Measurements from ENCODE around the gene CAPRIN1.

CAPRIN1 gene

GRCh38 chr11:34006876-34007275 lies 44.7 kb upstream of the CAPRIN1 start:
- H3K4me1 ChIP-seq (ENCODE audit: insufficient read depth, low read length, poor library complexity, severe bottlenecking), result no peaks in the 10 kb centered on the region
- no peaks in the 10 kb centered on the region for H3K27me3 ChIP-seq (ENCODE audit: insufficient read depth, low read length, poor library complexity, severe bottlenecking)
- H3K4me3 ChIP-seq (ENCODE audit: low read length, poor library complexity, severe bottlenecking), result no peak overlapping the region
- H3K9ac ChIP-seq (ENCODE audit: low read depth, low read length, poor library complexity, severe bottlenecking), result no peak overlapping the region
- no peak for TF ChIP-seq EZH2phosphoT487 (IDR thresholded peaks at IDR 0.05; ENCODE audit: borderline replicate concordance)
- H3K79me2 ChIP-seq (ENCODE audit: insufficient read depth, low read length), result no peaks in the 10 kb centered on the region
- no peaks in the 10 kb centered on the region for H3F3A ChIP-seq (ENCODE audit: low read depth)
- H3K4me2 ChIP-seq (ENCODE audit: low read depth, low read length, poor library complexity, severe bottlenecking), result no peak overlapping the region
- H3K9me2 ChIP-seq (replicated peaks; ENCODE audit: low read depth, low read length), result no peaks in the 10 kb centered on the region
- no peaks in the 10 kb centered on the region for H3K36me3 ChIP-seq (ENCODE audit: insufficient read depth, low read length)
- H2AFZ ChIP-seq (ENCODE audit: low read length), result 0 out of 2 replicates have a peak overlapping the region, but pooled peaks have one; percentile 27
- no peaks in the 10 kb centered on the region for H4K20me1 ChIP-seq (ENCODE audit: insufficient read depth, low read length, poor library complexity, severe bottlenecking)
- no peaks in the 10 kb centered on the region for H3K9me3 ChIP-seq (ENCODE audit: insufficient read depth, low read depth, low read length)

GRCh38 chr11:34012734-34013133 lies 38.8 kb upstream of the CAPRIN1 start:
- Histone ChIP-seq H3F3A (ENCODE audit: low read depth) (no peaks in the 10 kb centered on the region), H2AFZ (ENCODE audit: low read length) (no peak overlapping the region), H4K20me1 (ENCODE audit: insufficient read depth, low read length, poor library complexity, severe bottlenecking) (no peaks in the 10 kb centered on the region), H3K9ac (ENCODE audit: low read depth, low read length, poor library complexity, severe bottlenecking) (no peak overlapping the region), H3K27me3 (ENCODE audit: insufficient read depth, low read length, poor library complexity, severe bottlenecking) (no peaks in the 10 kb centered on the region), H3K9me2 (replicated peaks; ENCODE audit: low read depth, low read length) (no peaks in the 10 kb centered on the region), H3K9me3 (ENCODE audit: insufficient read depth, low read depth, low read length) (no peaks in the 10 kb centered on the region), H3K36me3 (ENCODE audit: insufficient read depth, low read length) (no peaks in the 10 kb centered on the region), H3K4me1 (ENCODE audit: insufficient read depth, low read length, poor library complexity, severe bottlenecking) (no peaks in the 10 kb centered on the region), H3K4me3 (ENCODE audit: low read length, poor library complexity, severe bottlenecking) (no peak overlapping the region), H3K79me2 (ENCODE audit: insufficient read depth, low read length) (no peaks in the 10 kb centered on the region), H3K4me2 (ENCODE audit: low read depth, low read length, poor library complexity, severe bottlenecking) (no peak overlapping the region)
- TF ChIP-seq CTCF (conservative IDR thresholded peaks at IDR 0.05; ENCODE audit: low read length) (no peak), EZH2phosphoT487 (IDR thresholded peaks at IDR 0.05; ENCODE audit: borderline replicate concordance) (no peak)

- no peaks in the 10 kb centered on the region for H4K20me1 ChIP-seq (ENCODE audit: insufficient read depth, low read length, poor library complexity, severe bottlenecking)
- H3K9ac ChIP-seq (ENCODE audit: low read depth, low read length, poor library complexity, severe bottlenecking), result no peak overlapping the region
- no peak overlapping the region for H2AFZ ChIP-seq (ENCODE audit: low read length)
- TF ChIP-seq EZH2phosphoT487 (IDR thresholded peaks at IDR 0.05; ENCODE audit: borderline replicate concordance), result no peak
- no peak for TF ChIP-seq CTCF (conservative IDR thresholded peaks at IDR 0.05; ENCODE audit: low read length)
- H3K9me2 ChIP-seq (replicated peaks; ENCODE audit: low read depth, low read length), result no peaks in the 10 kb centered on the region
- no peak overlapping the region for H3K4me3 ChIP-seq (ENCODE audit: low read length, poor library complexity, severe bottlenecking)
- no peaks in the 10 kb centered on the region for H3F3A ChIP-seq (ENCODE audit: low read depth)
- no peaks in the 10 kb centered on the region for H3K27me3 ChIP-seq (ENCODE audit: insufficient read depth, low read length, poor library complexity, severe bottlenecking)
- no peaks in the 10 kb centered on the region for H3K36me3 ChIP-seq (ENCODE audit: insufficient read depth, low read length)
- no peaks in the 10 kb centered on the region for H3K79me2 ChIP-seq (ENCODE audit: insufficient read depth, low read length)
- H3K4me2 ChIP-seq (ENCODE audit: low read depth, low read length, poor library complexity, severe bottlenecking), result no peak overlapping the region
- no peaks in the 10 kb centered on the region for H3K9me3 ChIP-seq (ENCODE audit: insufficient read depth, low read depth, low read length)
- no peaks in the 10 kb centered on the region for H3K4me1 ChIP-seq (ENCODE audit: insufficient read depth, low read length, poor library complexity, severe bottlenecking)
Observed at GRCh38 chr11:34013898-34014571, 37.5 kb upstream of the CAPRIN1 start.
